Measurements from ENCODE around the gene PLS1. TPM values are rescaled to one million over a fixed set of nuclear protein-coding genes. Genes with fewer than 3 reads are reported as not detected.
A peak's percentile ranks its signal among the peaks of the same experiment; 100 is the strongest.

The PLS1 gene
- polyA plus RNA-seq, 2 of the 4 experiments (the other 2 are of a cell fraction), result 18.5 to 78.1 TPM

DNA sequence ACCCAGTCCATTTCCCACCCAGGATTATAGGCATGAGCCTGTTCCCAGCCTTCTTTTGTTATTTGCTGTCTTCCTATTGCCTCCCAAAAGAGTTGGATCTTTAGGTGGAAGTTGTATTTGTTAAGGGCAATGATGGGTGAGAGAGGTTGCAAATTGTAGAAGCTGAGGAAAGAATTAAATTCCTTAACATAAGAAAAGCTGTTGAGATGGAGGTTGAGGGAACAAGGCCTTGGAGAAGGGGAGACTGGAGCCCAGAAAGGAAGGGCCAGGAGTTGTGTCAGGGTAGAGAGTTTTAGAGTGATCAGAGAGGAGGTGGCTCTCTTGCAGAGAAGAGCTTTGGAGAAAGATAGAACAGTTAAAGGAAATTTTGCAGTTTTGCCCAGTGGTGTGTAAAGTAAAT, 46.8 kb downstream of the PLS1 start:
- DNase-seq (ENCODE audit: low read depth in 1 of 2, low spot score in 1 of 2), result no peak
- Histone ChIP-seq H3K4me1 (peaks cover 22% of the 10 kb centered on the region), H3K27ac (no peak overlapping the region), H3K4me2 (no peak overlapping the region), H3K9me3 (no peaks in the 10 kb centered on the region), H3K4me3 (no peak overlapping the region)
- ChIA-PET CTCF (interaction anchor here (0.8 to 1.2 kb wide), 2 partner anchors 13 to 186 kb away, joined by 3 read pairs; no protein-coding TSS in a partner anchor), POLR2A (no interaction called here)
- TF ChIP-seq KDM5A (IDR thresholded peaks at IDR 0.05) (no peak), ESRRA (IDR thresholded peaks at IDR 0.05; ENCODE audit: borderline replicate concordance, low read length) (no peak), CHD4 (IDR thresholded peaks at IDR 0.05; ENCODE audit: borderline replicate concordance) (no peak), MAZ (IDR thresholded peaks at IDR 0.05; ENCODE audit: borderline replicate concordance, low read depth, low read length) (no peak), RARB (CRISPR knock-in tag; IDR thresholded peaks at IDR 0.05) (no peak), HDAC2 (IDR thresholded peaks at IDR 0.05) (no peak), TP53 (CRISPR knock-in tag; IDR thresholded peaks at IDR 0.05) (no peak), FOSL2 (IDR thresholded peaks at IDR 0.05) (no peak), FOSL2 (CRISPR knock-in tag; IDR thresholded peaks at IDR 0.05) (no peak), CTCF (IDR thresholded peaks at IDR 0.05) (no peak), HEYL (CRISPR knock-in tag; IDR thresholded peaks at IDR 0.05) (no peak), ELK1 (IDR thresholded peaks at IDR 0.05; ENCODE audit: low read depth, low read length) (no peak), HOXB5 (CRISPR knock-in tag; IDR thresholded peaks at IDR 0.05) (no peak), NFE2L2 (conservative IDR thresholded peaks at IDR 0.05; ENCODE audit: low read length) (no peak), ZFP36 (IDR thresholded peaks at IDR 0.05; ENCODE audit: borderline replicate concordance, partially characterized antibody) (no peak), GATA3 (IDR thresholded peaks at IDR 0.05; ENCODE audit: borderline replicate concordance) (no peak)
- FAIRE-seq, result no peak
- no peak for ATAC-seq

DNA sequence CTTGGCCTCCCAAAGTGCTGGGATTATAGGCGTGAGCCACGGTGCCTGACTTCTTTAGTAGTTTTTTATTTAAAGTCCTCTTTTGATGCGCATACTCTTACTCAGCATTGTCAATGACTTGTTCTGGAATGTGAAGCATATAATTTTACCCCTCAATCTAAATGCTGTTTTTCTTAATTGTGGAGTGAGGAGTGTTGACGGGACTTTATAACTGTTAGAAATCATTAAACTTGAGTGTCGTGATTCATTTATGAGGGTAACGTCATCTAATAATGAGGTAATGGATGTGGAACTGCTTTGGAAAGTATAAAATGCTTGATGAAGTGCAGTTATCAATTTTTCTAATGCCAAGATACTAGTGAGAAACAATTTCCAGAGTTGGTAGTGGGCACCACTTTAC, 48.3 kb downstream of the PLS1 start:
- peak overlapping the region; percentile 51 for H3K4me2 ChIP-seq
- H3K4me1 ChIP-seq, result peaks cover 26% of the 10 kb centered on the region
- ATAC-seq, result no peak
- no peak for TF ChIP-seq ELK1 (IDR thresholded peaks at IDR 0.05; ENCODE audit: low read depth, low read length)
- TF ChIP-seq NR3C1 (IDR thresholded peaks at IDR 0.05), result no peak
- no peak for TF ChIP-seq EP300 (IDR thresholded peaks at IDR 0.05)
- TF ChIP-seq ZC3H11A (IDR thresholded peaks at IDR 0.05), result no peak
- no peak for TF ChIP-seq RAD21 (conservative IDR thresholded peaks at IDR 0.05 in 1 of 2, IDR thresholded peaks at IDR 0.05 in 1 of 2)
- no peak for TF ChIP-seq RFX5 (IDR thresholded peaks at IDR 0.05)
- no peak for TF ChIP-seq CTCF (IDR thresholded peaks at IDR 0.05)
- TF ChIP-seq NPAS2 (CRISPR knock-in tag; IDR thresholded peaks at IDR 0.05; ENCODE audit: borderline replicate concordance), result no peak
- TF ChIP-seq FOSL2 (IDR thresholded peaks at IDR 0.05), result no peak
- no peak for TF ChIP-seq FOSL2 (CRISPR knock-in tag; IDR thresholded peaks at IDR 0.05)
- no peak for FAIRE-seq
- no peak overlapping the region for H3K4me3 ChIP-seq
- H3K9me3 ChIP-seq, result no peaks in the 10 kb centered on the region
- ChIA-PET POLR2A (no interaction called here), CTCF (no interaction called here)
- DNase-seq (ENCODE audit: low read depth in 1 of 2, low spot score in 1 of 2), result no peak
- WGBS (ENCODE audit: missing lambda C conversion rate), result 81% methylated on average over 6 of the region's 6 CpGs
- 0 out of 6 replicates have a peak overlapping the region, but pooled peaks of 1 of the 2 experiments have one; percentile 17 for H3K27ac ChIP-seq
